ENCODE results near the gene SKA3.

- no peak for TF ChIP-seq CTCF (IDR thresholded peaks at IDR 0.05)
- TF ChIP-seq POLR2A (IDR thresholded peaks at IDR 0.05) = no peak
- TF ChIP-seq POLR2AphosphoS5 (IDR thresholded peaks at IDR 0.05) = no peak
- no peak for TF ChIP-seq EP300 (IDR thresholded peaks at IDR 0.05)
Observed at GRCh38 chr13:21106089-21106488, 70.3 kb downstream of the SKA3 start.

Data from sigmoid colon (tissue), 4 donors.